ENCODE data around the gene NUP188. TPM values are rescaled to one million over a fixed set of nuclear protein-coding genes. Genes with fewer than 3 reads are reported as not detected.

The NUP188 gene
- total and polyA plus RNA-seq, 2 of the 4 experiments (the other 2 are of a cell fraction), result 53.0 to 59.1 TPM

DNA sequence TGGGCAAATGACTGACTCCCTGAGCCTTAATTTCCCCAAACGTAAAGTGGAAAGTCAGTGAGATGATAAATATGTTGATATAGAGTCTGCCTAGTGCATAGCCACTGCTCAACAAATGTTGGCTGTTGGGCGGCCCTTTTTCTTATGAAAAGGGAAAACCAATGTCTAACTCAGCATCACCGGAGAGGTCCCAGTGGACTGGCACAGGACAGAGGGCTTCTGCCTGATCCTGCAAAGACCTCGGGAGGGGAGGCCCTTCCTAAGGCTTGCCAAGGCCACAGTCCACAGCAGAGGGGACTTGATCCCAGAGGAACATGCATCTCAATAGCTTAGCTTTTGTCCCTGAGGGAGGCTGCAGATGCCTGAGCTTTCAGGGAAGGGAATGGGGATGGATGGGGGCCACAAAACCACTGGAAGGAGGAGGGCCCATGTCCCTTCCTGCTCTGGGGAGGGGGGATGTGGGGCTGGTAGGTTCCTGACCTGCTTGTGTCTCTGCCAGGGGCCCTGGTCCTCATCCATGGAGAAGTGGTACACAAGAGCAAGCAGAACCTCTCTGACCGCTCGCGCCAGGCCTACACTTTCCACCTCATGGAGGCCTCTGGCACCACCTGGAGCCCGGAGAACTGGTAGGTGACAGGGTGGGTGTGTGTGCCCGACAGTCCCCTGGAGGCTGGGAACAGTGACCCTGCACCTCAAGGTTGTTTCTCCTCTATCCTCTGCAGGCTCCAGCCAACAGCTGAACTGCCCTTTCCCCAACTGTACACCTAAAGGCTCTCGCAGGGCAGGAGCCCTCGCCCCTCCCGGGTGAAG lies 6.3 kb upstream of the NUP188 start:
- H2BK5ac ChIP-seq (ENCODE audit: low read depth, low read length, poor library complexity, severe bottlenecking), result no peak overlapping the region

More for the DNA sequence above, 6.3 kb upstream of the NUP188 start:
- H3K9me3 ChIP-seq (ENCODE audit: control insufficient read depth, insufficient read depth, low read length), result no peaks in the 10 kb centered on the region
- peaks cover 2% of the 10 kb centered on the region; the same call in 1 of the 2 replicates for H4K20me1 ChIP-seq (ENCODE audit: insufficient read depth, low read length)
- H3K4me2 ChIP-seq (ENCODE audit: low read depth, low read length), result no peak overlapping the region
- TF ChIP-seq, protein P1, sequence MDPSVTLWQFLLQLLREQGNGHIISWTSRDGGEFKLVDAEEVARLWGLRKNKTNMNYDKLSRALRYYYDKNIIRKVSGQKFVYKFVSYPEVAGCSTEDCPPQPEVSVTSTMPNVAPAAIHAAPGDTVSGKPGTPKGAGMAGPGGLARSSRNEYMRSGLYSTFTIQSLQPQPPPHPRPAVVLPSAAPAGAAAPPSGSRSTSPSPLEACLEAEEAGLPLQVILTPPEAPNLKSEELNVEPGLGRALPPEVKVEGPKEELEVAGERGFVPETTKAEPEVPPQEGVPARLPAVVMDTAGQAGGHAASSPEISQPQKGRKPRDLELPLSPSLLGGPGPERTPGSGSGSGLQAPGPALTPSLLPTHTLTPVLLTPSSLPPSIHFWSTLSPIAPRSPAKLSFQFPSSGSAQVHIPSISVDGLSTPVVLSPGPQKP (IDR thresholded peaks at IDR 0.05; ENCODE audit: borderline replicate concordance, low read depth, low read length), result no peak
- TF ChIP-seq, protein P2, sequence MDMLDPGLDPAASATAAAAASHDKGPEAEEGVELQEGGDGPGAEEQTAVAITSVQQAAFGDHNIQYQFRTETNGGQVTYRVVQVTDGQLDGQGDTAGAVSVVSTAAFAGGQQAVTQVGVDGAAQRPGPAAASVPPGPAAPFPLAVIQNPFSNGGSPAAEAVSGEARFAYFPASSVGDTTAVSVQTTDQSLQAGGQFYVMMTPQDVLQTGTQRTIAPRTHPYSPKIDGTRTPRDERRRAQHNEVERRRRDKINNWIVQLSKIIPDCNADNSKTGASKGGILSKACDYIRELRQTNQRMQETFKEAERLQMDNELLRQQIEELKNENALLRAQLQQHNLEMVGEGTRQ (IDR thresholded peaks at IDR 0.05; ENCODE audit: low read depth, low read length), result no peak
- no peak for TF ChIP-seq SMC3 (IDR thresholded peaks at IDR 0.05; ENCODE audit: low read depth, low read length)
- 60% methylated on average over 2 of the region's 12 CpGs; no CpG with 5 or more reads in 1 of the 2 experiments for WGBS, 2 experiments (ENCODE audit: extremely low coverage in 2 of 2, insufficient read length in 1 of 2)
- no peaks in the 10 kb centered on the region for H3K27me3 ChIP-seq (ENCODE audit: control insufficient read depth, insufficient read depth, low read length)
- no peak overlapping the region for H3K14ac ChIP-seq (replicated peaks; ENCODE audit: low read depth, low read length)
- no peak overlapping the region for H2AK9ac ChIP-seq (replicated peaks; ENCODE audit: low read depth, low read length, poor library complexity)
- no peak for DNase-seq
- CTCF ChIA-PET, result no interaction called here
- H3K4me3 ChIP-seq (ENCODE audit: insufficient read depth, low read depth, low read length), result no peak overlapping the region
- H3K4me1 ChIP-seq (ENCODE audit: control insufficient read depth, insufficient read depth, low read length), result no peaks in the 10 kb centered on the region
- peaks cover 8% of the 10 kb centered on the region for H3K9me1 ChIP-seq (ENCODE audit: insufficient read depth, low read length)
- no peak for ATAC-seq (ENCODE audit: low read depth)
- no peak overlapping the region for H4K91ac ChIP-seq (ENCODE audit: insufficient read depth, low read depth, low read length)
- H3K27ac ChIP-seq (ENCODE audit: insufficient read depth, low read length), result no peak overlapping the region
- no peak overlapping the region for H4K8ac ChIP-seq (ENCODE audit: low read depth in 2 of 2, low read length in 2 of 2)
- intact Hi-C loops (cut with micrococcal nuclease) (no loop called here), dilution Hi-C loops (cut with HindIII; ENCODE audit: low sequenced_read_pairs, unreplicated experiment) (no loop called here), in situ Hi-C loops (cut with MboI; ENCODE audit: low sequenced_read_pairs) (no loop called here)
- H3K4ac ChIP-seq (ENCODE audit: low read depth, low read length), result no peak overlapping the region
- H4K5ac ChIP-seq (ENCODE audit: low read depth, low read length), result no peak overlapping the region
- no peak overlapping the region for H2AFZ ChIP-seq (replicated peaks; ENCODE audit: low read length, poor library complexity)
- H2BK20ac ChIP-seq (ENCODE audit: low read depth, low read length), result no peak overlapping the region
- POLR2A ChIA-PET (ENCODE audit: unreplicated experiment), result no interaction called here
- H2BK15ac ChIP-seq (ENCODE audit: low read depth, low read length), result no peak overlapping the region
- H3K79me1 ChIP-seq (ENCODE audit: low read depth in 1 of 2, low read length in 2 of 2), result peaks cover 10 to 15% of the 10 kb centered on the region in 2 experiments
- H3K23ac ChIP-seq (ENCODE audit: low read depth, low read length), result no peak overlapping the region
- H3K56ac ChIP-seq (ENCODE audit: extremely low read depth, insufficient read depth, low read length), result no peak overlapping the region
- H3K36me3 ChIP-seq (ENCODE audit: control insufficient read depth, insufficient read depth, low read length), result peaks cover 9% of the 10 kb centered on the region
- no peak overlapping the region for H3K9ac ChIP-seq (ENCODE audit: low read depth, low read length)
- H3K18ac ChIP-seq (ENCODE audit: low read depth, low read length), result no peak overlapping the region
- BruUV-seq (replicated peaks), result no TSS peak
- H2BK120ac ChIP-seq (ENCODE audit: low read depth, low read length), result no peak overlapping the region
- no peak overlapping the region for H2AK5ac ChIP-seq (ENCODE audit: low read depth, low read length)
